OCI-LY1 (cell line): ENCODE measurements around the gene GUCY1A2.

Source experiments
- H2AFZ ChIP-seq: fragments of 200-600 bp; sonication (generic), shearing (Covaris generic); 2 replicates; pipeline ENCODE4 v1.6.0; 2014; ENCODE audit warnings: antibody characterized with exemption, mild to moderate bottlenecking, low read length
- H3F3A ChIP-seq: fragments of 200-600 bp; sonication (generic), shearing (Covaris generic); 2 replicates; pipeline ENCODE4 v1.6.0; 2014; ENCODE audit warnings: mild to moderate bottlenecking, antibody characterized with exemption, low read length, moderate library complexity; ENCODE audit not compliant: insufficient read depth
- H3K27ac ChIP-seq: fragments of 200-600 bp; sonication (generic); 2 replicates; pipeline ENCODE4 v1.5.1; 2014; ENCODE audit warnings: low read length, mixed run types, mild to moderate bottlenecking, low read depth; ENCODE audit not compliant: poor library complexity, severe bottlenecking
- H3K27me3 ChIP-seq: fragments of 200-600 bp; sonication (generic); 2 replicates; pipeline ENCODE4 v1.6.0; 2014; ENCODE audit warnings: antibody characterized with exemption, mild to moderate bottlenecking, low read length, moderate library complexity; ENCODE audit not compliant: insufficient read depth
- H3K36me3 ChIP-seq: fragments of 200-600 bp; sonication (generic); 2 replicates; pipeline ENCODE4 v1.6.1; 2014; ENCODE audit warnings: mild to moderate bottlenecking, antibody characterized with exemption, low read length, moderate library complexity, mixed read lengths; ENCODE audit not compliant: insufficient read depth
- H3K4me1 ChIP-seq: fragments of 200-600 bp; sonication (generic); 2 replicates; pipeline ENCODE4 v1.5.1; 2014; ENCODE audit warnings: mild to moderate bottlenecking, low read length, moderate library complexity; ENCODE audit not compliant: insufficient read depth, severe bottlenecking
- H3K4me2 ChIP-seq: fragments of 200-600 bp; sonication (generic), shearing (Covaris generic); 2 replicates; pipeline ENCODE4 v1.6.1; 2014; ENCODE audit warnings: low read length
- H3K4me3 ChIP-seq: fragments of 200-600 bp; sonication (generic); 2 replicates; pipeline ENCODE4 v1.5.1; 2014; ENCODE audit warnings: low read length, low read depth, mild to moderate bottlenecking, mixed read lengths; ENCODE audit not compliant: poor library complexity, severe bottlenecking
- H3K79me2 ChIP-seq: fragments of 200-600 bp; shearing (Covaris generic); 2 replicates; pipeline ENCODE4 v1.6.1; 2016; ENCODE audit warnings: mixed run types, low read length, mixed read lengths; ENCODE audit not compliant: insufficient read depth
- H3K9ac ChIP-seq: fragments of 200-600 bp; sonication (generic), shearing (Covaris generic); 2 replicates; pipeline ENCODE4 v1.6.1; 2014; ENCODE audit warnings: mild to moderate bottlenecking, low read length, mixed read lengths
- H3K9me2 ChIP-seq: fragments of 200-600 bp; sonication (generic), shearing (Covaris generic); 2 replicates; pipeline ENCODE4 v1.6.1; 2014; ENCODE audit warnings: low read depth, mild to moderate bottlenecking, low read length, mixed read lengths
- H3K9me3 ChIP-seq: fragments of 200-600 bp; shearing (Covaris generic); 2 replicates; pipeline ENCODE4 v1.6.1; 2014; ENCODE audit warnings: low read length, mixed read lengths
- H4K20me1 ChIP-seq: fragments of 200-600 bp; sonication (generic), shearing (Covaris generic); 2 replicates; pipeline ENCODE4 v1.6.0; 2016; ENCODE audit warnings: mild to moderate bottlenecking, low read length; ENCODE audit not compliant: insufficient read depth
- CTCF ChIP-seq: fragments of 200-600 bp; sonication (generic), shearing (Covaris generic); IDR thresholded peaks from 2 replicates; pipeline ENCODE4 v1.5.1; 2017; ENCODE audit warnings: mild to moderate bottlenecking, antibody characterized with exemption, low read length, moderate library complexity, mixed read lengths
- EZH2 ChIP-seq: fragments of 200-600 bp; sonication (generic), shearing (Covaris generic); IDR thresholded peaks from 2 replicates; pipeline ENCODE4 v1.8.0; 2017; ENCODE audit warnings: borderline replicate concordance, mixed run types, mild to moderate bottlenecking, antibody characterized with exemption, low read length, moderate library complexity, mixed read lengths

The GUCY1A2 gene

GRCh38 chr11:106875013-106875412 lies 143.3 kb downstream of the GUCY1A2 start:
- Histone ChIP-seq H2AFZ (no peak overlapping the region), H3K4me1 (no peaks in the 10 kb centered on the region), H3K27me3 (no peaks in the 10 kb centered on the region), H3K9ac (no peak overlapping the region), H3K27ac (no peak overlapping the region), H3K79me2 (no peaks in the 10 kb centered on the region), H3K4me3 (no peak overlapping the region), H4K20me1 (no peaks in the 10 kb centered on the region), H3K9me3 (no peaks in the 10 kb centered on the region), H3K4me2 (no peak overlapping the region), H3K9me2 (no peaks in the 10 kb centered on the region), H3F3A (no peaks in the 10 kb centered on the region), H3K36me3 (no peaks in the 10 kb centered on the region)
- TF ChIP-seq CTCF (no peak), EZH2 (no peak)

- Histone ChIP-seq H3F3A (no peaks in the 10 kb centered on the region), H3K4me2 (no peak overlapping the region), H2AFZ (no peak overlapping the region), H3K4me3 (no peak overlapping the region), H3K79me2 (no peaks in the 10 kb centered on the region), H3K27me3 (no peaks in the 10 kb centered on the region), H3K9me2 (no peaks in the 10 kb centered on the region), H3K27ac (no peak overlapping the region), H3K9me3 (no peaks in the 10 kb centered on the region), H3K36me3 (no peaks in the 10 kb centered on the region), H3K9ac (no peak overlapping the region), H4K20me1 (no peaks in the 10 kb centered on the region), H3K4me1 (no peaks in the 10 kb centered on the region)
- TF ChIP-seq EZH2: no peak
- TF ChIP-seq CTCF: no peak
These were observed 146.0 kb downstream of the GUCY1A2 start for GRCh38 chr11:106872246-106872645.

- Histone ChIP-seq H4K20me1 (no peaks in the 10 kb centered on the region), H3K9me3 (no peaks in the 10 kb centered on the region), H3K9ac (no peak overlapping the region), H3K36me3 (no peaks in the 10 kb centered on the region), H3K9me2 (no peaks in the 10 kb centered on the region), H3K79me2 (no peaks in the 10 kb centered on the region), H3K27me3 (no peaks in the 10 kb centered on the region), H3K4me3 (no peak overlapping the region), H3K4me1 (no peaks in the 10 kb centered on the region), H3K27ac (no peak overlapping the region), H3F3A (no peaks in the 10 kb centered on the region), H2AFZ (no peak overlapping the region), H3K4me2 (no peak overlapping the region)
- TF ChIP-seq CTCF (no peak), EZH2 (no peak)
These were observed 160.1 kb downstream of the GUCY1A2 start for GRCh38 chr11:106858200-106858599.
